GM21619 (cell line): ENCODE data around the gene TMEM109.

Experiments
- ATAC-seq: cut with Tn5 transposase; IDR thresholded peaks from one replicate; pipeline ENCODE4 v1.9.1; 2021; ENCODE audit not compliant: unreplicated experiment

Gene TMEM109

GRCh38 chr11:60960405-60960804, 46.4 kb downstream of the TMEM109 start:
- ATAC-seq = no peak

GRCh38 chr11:60964801-60965200, 50.8 kb downstream of the TMEM109 start:
- ATAC-seq = no peak

DNA sequence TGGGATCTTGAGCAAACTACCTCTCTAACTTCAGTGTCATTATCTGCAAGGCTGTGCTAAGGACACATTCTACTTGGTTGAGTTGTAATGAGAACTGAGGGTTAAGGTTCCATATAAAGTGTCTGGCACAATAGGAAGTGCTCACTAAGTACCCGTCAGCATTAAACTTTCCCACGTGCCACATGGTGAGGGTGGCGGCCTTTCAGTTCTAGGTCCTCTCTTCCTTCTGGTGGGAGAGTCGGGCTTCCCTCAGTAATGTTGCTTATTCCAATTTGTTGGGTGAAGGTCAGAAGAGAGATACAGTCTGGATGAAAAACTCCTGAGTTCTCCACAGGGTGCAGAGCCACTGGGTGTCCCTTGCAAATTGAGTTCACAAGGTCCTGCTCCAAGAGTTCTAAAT, 52.9 kb downstream of the TMEM109 start:
- no peak for ATAC-seq

DNA sequence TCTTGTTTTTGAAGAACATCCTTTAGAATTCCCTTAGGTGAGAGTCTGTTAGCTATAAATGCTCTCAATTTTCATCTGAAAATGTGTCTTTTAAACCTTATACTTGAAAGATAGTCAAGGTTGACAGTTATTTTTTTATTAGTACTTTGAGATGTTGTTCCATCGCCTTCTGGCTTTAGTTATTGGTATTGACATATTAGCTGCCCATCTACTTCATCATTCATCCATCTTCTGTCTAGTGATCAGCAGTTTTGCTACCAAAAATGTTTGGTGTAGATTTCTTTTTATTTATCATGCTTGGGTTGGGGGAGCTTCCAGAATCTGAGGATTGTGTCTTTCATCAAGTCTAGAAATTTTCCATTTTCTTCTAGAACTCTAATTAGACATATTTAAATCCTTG, 54.3 kb downstream of the TMEM109 start:
- no peak for ATAC-seq

DNA sequence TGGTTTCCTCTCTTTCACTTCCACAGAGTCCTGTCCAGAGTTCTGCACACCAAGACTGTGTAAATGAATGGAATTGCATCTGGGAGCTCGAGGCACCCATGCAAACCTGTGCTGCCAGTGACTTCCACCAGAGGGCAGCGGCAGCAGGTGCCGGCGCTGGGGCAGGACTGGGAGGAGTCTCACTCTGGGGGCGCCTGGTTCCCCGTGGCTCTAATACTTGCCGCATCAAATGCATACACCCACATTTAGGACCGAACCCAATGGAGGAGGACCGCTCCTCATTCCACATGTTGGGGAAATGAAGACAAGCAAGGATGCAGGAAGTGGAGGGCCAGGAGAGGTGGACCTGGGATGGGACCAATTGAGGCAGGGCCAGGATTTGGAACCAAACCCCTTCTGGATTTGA, 56.4 kb downstream of the TMEM109 start:
- no peak for ATAC-seq

DNA sequence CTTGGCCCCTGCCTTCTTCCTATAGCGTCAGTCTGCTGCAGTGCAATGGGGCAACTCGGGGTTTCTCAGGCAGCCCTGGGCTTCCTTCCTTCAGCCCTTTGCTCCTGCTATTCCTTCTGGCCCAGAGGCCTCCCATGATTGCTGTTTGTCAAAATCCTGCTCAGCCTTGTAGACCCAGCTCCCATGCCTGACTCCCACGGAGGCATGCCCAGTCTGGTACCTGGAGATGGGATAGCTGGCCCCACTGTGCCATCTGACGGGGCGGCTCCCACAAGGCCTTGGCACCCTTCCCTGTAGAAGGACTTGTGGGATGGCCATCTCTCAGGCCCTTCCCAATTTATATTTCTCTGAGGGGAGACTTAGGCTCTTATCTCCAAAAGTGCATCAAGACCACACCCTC, 56.9 kb downstream of the TMEM109 start:
- no peak for ATAC-seq

- no peak for ATAC-seq
These were observed 57.6 kb downstream of the TMEM109 start, which contains the start of gene CD6 for GRCh38 chr11:60971520-60971919. Gene CD6, plus strand, starts transcription at chr11:60971680. Its CDS starts 186 bp downstream, at chr11:60971866.

- ATAC-seq = no peak
These were observed 58.4 kb downstream of the TMEM109 start for GRCh38 chr11:60972182-60973030.
